G401.6 (cell line): ENCODE results near the gene CEBPE.
"Not testable (repeated sequence)": the region's sequence is repeated elsewhere in the genome, so short reads cannot be mapped to it uniquely, and the experiment has no call there.

ENCODE experiments used
- FAIRE-seq: peaks from 2 replicates; lab custom pipeline; 2012; peaks lifted over from hg19 to GRCh38; lab: Jason Lieb, UNC

Gene CEBPE

DNA sequence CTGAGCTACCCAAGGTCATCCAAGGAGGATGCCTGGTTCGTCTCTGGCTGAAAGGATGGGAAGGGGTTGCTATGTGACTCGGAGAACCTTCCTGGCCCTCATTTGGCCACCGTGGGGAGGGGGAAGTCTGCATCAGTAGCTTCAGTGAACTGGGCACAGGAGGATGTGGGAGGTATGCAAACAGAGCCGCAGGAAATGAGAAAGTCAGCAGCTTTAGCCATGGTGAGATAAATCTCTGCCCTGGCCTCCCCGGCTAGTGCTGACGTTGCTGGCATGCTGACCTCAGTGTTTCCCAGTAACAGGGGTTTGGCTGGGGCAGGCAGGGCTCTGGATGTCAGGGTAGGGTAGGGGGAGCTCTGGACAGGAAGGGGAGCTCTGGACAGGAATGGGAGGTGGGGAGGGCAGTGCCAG is 2.3 kb upstream of the CEBPE start:
- FAIRE-seq, result no peak

DNA sequence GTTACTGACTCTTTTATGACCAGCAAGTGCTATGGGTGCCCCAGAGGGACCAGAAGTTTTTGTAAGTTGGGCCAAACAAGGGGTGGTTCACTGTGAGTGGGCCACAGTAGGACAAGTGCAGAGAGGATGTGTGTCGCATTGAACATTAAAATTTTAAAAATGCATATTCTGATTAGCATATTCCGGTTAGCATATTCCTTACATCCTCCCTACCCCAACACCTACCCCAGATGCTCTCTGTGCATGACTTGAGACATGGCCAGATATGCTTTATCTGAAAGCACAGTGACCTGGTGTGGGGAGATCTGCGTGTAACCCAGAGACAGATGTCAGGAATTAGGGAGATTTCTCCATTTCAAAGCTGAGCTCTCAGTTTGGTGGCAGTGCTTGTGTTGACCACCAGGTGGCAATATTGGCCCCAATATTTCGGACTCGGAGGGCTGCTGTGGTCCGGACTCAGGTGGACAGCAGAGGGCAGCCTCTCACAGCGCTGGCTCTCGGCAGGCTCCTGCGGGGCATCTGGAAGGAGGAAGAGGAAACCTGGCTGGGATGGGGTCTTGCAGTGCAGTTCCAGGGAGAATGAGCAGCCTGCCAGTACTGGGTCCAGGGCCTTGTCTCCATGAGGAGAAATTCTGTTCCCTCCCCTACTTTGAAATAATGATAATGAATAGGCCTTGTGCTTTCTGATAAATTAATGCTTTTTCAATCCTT is 1.6 kb upstream of the CEBPE start:
- FAIRE-seq, result peak; percentile 74

DNA sequence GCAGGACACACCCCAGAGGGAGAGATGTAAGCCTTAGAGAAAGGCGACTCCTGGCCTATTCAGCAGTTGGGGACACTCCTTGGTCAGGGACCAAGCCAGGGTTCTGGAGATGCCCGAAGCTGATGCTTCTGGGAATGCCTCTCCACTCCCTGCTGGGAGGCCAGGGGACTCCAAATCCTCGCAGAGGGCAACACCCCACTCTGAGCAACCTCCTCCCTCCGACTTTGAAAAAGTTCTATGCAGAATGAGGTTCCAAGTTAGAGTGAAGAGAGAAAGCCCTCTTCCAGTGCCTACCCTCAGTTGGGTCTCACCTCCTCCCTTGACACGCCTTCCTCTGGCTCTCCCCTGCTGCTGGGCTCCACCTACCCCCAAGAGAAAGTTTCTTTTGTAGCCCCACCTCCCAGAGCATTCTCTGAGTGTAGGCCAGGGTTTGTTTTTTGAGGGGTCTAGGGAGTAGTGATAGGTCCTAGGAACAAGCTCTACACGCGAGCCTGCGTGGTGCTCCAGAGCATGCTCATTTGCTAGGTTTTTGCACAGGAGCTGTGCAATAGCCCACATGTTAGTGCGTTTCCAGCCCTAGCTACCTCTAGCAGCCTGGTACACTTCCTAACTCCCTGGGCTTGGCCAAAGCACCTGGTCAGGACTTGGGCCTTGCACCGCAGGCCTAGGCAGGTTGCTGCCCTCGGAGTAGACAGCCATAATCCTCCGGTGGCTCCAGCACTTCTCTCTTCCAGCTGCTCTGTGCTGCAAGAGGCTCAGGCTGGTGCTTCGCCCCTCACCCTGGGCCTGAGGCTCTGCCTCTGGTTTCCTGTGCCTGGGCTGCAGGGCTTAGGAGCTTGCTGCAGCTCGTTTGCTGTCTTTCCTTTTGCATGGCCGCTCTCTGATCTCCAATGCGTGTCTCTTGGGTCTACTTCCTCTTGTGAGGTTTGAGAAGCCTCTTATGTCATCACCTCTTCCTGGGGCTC is 590 bp upstream of the CEBPE start:
- no peak for FAIRE-seq

DNA sequence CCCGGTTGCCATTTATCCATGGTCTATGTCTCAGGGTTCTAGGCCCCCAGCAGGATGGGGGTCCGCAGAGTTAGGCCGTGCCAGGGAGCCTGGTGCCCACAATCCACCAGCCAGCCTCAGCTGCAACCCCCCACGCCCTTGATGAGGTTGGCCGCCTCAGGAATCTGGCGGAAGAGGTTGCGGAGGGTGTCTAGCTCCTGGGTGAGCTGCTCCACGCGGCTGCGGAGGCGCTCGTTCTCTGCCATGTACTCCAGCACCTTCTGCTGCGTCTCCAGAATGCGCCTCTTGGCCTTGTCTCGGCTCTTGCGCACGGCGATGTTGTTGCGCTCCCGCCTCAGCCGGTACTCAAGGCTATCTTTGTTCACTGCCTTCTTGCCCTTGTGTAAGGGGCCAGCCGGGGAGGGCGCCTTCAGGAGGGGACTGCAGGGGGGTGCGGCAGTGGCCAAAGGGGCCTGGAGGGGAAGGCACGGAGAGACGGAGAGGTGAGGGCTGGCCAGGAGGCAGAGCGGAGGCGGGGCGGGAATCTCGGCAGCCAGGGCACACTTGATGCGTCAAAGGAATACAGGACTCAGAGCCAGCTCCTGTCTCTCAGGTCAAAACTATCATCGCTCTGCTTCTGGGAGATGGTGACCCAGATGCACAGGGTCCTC is 1.6 kb downstream of the CEBPE start:
- no peak for FAIRE-seq

DNA sequence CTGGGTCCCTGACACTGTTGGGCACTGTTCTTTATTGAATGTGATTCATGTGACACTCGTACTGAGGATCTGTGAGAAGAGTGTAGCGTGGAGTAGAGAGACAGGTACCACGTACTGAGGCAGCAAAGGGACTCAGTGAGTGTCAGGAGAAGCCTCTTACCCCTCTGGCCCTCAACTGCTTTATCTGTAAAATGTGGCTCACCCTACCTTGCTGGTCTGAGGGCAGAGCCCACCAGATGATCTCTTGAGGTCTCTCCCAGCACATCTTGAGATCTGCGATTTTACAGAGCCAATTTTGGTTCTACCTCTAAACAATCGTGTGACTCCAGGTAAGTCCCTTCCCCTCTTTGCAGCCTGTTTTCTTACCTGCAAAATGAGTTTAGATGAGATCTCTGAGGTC is 3.1 kb downstream of the CEBPE start:
- FAIRE-seq, result no peak

DNA sequence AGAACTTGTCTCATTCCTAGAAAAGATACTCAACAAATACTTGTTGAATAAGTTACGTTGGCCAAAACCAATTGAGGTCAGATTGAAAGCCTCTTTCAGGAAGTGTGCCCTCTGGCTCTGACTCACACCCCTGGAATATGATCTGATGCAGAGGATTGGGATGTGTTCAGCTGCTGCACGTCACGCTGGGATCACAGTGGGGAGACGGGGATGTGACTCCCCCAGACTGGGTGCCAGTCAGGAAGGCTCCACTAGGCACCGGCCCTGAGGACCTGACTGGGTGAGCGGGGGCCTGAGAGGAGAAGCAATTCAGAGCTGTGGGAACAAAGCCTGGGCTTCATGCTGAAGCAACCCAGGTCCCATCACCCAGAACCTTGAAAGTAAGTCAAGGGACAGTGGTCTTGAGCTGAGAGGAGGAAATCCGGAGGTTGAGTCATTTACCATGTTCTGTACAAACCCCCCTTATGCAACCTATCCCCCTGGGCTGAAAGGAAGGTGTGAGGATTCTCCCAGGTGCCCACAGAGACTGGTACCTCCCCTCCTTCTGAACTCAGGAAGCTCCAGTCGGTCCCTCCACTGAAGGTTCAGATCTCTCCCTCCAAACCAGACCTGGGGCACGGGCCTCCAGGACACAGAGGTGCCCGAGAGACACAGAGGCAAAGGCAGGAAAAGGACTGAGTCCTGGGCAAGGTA is 3.9 kb downstream of the CEBPE start:
- no peak for FAIRE-seq

DNA sequence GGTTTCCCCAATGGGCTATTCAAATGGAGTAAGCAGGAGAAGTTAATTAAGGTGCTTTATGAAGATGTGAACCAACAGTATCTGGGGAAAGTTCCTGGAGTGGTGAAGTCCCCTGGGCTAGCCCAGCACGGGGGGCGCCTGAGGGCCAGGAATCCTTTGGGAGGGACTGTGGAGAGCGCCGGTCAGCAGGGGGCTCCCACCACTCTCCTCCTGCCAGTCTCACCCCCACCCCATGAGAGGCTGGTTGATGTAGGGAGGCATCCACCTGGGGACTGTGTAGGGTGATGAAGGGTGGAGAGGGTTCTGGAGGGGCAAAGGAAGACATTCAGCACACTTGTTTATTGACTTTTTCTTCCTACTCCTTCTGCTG is 4.4 kb downstream of the CEBPE start:
- FAIRE-seq, result no peak

DNA sequence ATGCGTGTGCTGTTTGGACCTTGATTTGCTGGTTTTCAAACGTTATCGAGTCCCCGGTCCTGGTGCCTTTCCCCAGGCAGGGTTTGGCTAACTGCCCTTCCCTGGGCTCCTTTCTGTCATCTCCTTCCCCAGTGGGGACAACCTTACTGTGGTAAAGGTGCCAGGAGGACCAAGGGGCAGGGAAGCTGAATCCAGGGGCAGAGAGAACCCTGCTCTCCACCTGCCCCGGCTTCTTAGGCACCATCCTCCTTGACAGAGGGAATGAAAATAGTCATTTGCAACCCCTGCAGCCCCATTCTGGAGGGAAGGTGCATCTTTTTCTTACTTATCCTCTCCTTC is 5.0 kb downstream of the CEBPE start:
- FAIRE-seq, result no peak

DNA sequence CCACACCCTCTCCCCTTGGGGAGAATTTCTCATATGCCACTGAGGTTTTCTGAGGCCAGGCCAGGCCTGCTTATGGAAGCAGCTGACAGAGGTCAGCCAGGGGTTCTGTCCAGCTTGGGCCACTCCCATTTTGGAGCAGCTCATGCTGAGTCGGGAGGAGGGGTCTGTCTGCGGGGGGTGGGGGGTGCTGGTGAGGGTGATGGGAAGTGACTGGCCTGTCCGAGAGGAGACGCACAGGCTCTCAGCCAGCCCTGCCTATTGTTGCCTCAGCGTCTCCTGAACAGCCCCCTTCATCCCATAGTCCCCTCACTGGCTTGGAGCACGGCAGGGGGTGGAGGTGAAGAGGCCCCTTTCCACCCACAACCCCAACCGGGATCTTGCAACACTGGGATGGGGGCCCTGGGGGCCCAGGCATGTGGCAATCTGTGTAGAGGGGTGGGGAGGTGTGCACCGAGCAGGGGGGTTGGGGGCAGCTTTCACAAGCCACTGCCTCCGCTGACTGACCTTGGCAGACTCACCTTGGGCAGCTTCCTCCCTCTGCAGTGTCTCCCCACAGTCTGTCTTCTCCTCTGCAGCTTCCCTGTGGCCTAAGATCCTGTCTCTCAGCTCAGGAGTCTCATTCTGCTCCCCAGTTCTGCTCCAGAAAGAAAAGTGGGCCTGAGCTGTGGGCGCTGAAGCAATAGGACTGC is 5.5 kb downstream of the CEBPE start:
- FAIRE-seq, result no peak

DNA sequence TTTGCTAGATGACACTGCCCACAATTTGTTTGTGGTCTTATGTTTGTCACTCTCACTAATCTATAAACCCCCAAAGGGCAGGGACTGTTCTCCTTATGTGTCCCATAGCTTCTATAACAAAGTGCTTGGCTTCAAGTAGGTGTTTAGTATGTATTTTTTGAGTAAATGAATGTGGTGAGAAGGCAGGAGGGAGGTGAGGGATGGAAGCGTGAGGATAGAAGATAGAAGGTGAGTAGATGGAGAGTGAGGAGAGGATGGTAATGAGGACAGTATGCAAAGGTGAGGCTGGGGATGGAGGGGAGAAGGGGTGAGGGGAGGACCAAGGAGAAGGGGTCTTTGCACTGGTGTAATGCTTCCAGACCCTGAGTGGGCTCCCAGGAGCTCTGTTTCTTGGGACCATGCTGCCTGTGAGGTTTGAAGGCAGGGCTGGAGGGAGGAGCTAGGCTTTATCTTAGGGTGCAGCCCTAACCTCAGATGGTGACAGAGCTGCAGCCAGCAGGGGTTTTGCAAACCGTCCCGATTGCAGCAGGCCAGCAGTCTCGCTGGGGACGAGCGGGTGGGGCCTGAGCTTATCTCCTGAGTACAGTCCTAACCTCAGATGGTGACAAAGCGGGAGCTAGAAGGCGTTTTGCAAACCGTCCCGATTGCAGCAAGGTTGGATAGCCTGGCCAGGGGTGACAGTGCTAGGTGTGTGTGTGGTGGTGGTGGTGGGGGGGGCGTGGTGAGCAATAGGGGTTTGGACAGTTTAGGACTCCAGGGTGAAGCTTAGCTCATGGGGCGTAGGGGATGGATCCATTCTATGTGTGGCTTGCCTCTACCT is 6.5 kb downstream of the CEBPE start:
- FAIRE-seq, result no peak

DNA sequence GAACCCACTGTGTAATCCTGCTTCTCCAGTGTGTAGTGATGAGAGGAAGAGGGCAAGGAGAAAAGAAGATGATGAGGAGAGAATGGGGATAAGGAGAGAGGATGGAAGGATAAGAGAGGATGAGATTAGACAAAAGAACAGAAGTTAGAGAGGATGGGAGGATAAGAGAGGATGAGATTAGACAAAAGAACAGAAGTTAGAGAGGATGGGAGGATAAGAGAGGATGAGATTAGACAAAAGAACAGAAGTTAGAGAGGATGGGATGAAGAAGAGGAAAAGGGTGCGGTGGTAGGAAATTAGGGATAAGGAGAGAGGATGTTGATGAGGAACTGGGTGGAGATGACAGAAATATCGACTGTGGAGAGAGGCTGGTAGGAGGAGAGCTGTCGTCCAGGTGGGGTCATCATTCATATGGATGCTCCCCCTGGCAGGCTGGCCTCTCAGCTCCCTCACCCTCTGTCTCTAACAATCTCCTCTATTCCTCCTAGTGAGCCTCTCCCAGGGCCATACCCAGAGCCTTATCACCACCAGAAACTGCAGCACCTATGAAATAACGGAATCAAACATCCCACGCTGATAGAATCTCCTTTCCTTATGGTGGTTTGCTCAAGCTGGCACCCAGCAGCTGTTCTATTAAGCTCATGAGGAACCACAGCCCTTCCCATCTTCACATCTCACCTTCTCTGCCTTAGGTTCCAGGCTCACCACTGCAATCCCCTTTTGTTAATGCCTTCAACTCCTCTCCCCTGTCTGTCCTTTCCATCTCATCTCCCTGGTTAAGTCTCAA is 8.3 kb downstream of the CEBPE start:
- FAIRE-seq, result no peak

DNA sequence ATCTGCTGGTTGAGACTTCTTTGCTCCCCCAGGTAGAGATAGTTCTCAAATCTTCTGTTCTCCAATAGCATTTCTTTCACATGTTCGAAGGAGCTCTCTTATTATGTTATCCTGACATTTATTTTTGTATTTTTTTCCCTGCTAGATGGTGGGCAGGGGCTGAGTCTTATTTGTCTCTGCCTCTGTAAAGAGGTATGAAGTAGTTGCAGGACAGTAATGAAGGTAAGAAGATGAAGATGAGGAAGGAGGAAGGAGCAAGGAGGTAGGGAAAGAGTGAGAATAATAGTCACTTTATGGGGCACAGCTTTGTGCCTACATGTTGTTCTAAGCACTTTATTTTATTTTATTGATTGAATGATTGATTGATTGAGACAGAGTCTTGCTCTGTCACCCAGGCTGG is 9.3 kb downstream of the CEBPE start:
- FAIRE-seq, result no peak

DNA sequence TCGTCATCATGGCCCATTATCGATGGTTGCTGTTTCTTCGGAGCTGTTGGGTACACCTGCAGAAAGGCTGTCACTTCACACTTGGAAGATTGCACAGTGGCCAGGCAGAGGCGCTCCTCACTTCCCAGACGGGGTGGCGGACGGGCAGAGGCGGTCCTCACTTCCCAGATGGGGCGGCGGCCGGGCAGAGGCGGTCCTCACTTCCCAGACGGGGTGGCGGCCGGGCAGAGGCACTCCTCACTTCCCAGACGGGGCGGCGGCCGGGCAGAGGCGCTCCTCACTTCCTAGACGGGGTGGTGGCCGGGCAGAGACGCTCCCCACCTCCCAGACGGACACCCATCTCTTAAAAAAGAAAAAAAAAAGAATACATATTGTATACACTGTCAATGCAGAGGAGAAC is 10.9 kb downstream of the CEBPE start:
- not testable (repeated sequence) for FAIRE-seq

DNA sequence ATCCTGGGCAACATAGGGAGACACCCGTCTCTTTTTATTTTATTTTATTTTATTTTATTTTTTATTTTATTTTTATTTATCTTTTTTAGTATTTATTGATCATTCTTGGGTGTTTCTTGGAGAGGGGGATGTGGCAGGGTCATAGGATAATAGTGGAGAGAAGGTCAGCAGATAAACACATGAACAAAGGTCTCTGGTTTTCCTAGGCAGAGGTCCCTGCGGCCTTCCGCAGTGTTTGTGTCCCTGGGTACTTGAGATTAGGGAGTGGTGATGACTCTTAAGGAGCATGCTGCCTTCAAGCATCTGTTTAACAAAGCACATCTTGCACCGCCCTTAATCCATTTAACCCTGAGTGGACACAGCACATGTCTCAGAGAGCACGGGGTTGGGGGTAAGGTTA is 11.4 kb downstream of the CEBPE start:
- not testable (repeated sequence) for FAIRE-seq

DNA sequence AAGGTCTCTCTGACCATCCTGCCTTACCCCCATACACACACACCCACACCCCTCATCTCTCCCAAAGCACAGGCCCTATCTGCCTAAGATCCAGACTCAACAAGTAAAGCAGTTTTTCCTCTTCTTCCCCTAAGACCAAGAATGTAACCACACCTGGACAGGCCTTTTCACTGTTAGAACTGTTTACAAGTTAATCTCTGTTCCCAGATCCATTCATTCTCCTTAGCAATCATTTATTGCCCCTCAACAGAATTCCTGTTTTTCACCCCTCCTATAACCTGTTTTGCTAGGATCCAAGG is 12.4 kb downstream of the CEBPE start:
- no peak for FAIRE-seq

DNA sequence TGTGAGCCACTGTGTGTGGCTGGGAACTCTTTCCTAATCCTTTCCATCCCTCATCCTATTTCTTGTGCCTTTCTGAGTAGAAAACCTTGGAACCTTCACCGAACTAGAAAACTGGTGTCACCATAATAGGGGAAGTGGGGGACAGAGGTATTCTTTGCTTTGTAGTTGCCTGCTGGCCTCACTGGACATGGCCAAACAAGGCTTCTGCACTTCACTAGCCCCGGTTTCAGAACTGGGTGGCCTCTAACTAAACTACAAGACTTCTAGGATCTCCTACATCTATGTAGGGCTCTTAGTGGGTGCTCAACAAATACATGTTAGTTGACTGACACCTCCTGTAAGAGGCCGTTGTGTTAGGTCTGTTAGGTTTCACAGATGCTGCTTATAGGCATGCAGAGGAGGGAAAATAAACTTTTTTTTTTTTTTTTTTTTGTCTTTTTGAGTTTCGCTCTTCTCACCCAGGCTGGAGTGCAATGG is 13.7 kb downstream of the CEBPE start:
- no peak for FAIRE-seq

DNA sequence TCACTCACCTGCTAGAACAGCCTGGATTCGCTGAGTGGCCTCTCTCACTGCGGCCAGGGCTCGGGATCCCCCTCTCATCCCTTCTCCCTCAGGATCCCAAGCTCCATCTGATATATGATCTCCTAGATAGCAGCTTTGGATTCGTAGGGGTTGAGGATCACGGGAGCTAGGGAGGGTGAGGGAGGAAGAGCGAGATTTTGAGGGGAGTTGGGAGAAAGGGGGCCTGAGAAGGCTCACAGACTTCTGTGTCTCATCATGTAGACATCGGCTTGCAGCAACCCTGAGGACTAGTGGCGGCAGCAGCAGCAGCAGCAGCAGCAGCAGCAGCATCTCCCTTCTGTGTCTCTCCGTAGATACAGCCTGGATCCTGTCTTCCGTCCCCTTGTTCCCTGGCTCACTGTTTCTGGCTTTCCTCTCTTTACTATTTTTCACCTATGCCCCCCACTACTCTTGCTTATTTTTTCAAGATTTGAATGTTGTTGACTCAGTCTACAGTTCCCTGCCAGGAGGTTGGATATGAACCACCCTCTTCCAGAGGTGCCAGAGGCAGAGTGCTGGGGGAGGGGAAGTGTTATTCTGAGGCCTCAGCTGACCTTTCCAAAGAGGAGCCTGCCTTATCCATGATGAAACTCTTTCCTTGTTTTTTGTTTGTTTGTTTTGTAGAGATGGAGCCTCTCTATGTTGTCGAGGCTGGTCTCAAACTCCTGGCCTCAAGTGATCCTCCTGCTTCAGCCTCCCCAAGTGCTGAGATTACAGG is 14.3 kb downstream of the CEBPE start, which contains the start of gene CIROP:
TSS of gene CIROP (minus strand) at position 399 of the 757 bp plus-strand sequence. CDS start at position 330, 69 bp downstream.
- FAIRE-seq, result no peak

DNA sequence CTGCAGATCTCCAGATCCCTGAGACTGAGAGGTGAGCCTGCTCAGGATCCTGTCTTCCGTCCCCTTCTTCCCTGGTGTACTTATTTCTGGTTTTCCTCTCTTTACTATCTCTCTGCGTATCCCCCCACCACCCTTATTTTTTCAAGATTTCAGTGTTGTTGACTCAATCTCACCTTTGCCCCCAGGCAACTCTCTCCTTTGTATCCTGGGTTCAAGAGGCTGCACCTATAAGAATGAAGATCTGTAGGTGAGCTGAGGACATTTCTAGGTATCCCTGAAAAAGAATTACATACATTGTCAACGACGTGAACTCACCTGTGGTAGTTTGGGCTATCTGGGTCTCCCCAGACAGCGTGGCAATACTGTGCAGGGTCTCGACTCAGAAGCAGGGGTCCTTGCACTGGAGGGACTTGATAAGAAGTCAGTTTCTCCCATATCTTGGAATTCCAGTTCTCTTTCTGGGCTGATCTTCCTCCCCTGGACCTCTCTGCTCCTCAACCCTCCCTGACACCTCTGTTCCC is 14.9 kb downstream of the CEBPE start:
- FAIRE-seq, result no peak

DNA sequence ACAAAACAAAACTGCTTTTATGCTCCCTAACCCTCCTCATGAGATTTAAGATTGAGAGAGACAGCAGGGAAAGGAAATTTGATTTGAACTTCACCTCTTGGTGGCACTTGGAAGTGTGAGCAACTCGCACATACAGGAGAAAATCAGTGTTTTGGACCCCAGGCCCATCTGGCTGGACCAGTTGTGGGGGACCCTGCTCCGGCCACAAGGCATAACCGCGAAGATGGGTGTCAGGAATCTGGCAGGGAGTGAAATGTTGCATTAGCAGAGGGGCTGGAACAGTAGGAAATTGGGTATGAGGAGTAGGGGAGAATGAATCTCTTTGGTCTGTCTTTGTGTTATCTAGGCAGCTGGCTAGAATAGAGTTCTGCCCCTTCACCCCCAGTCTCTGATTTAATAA is 15.5 kb downstream of the CEBPE start:
- no peak for FAIRE-seq
